Mucosa of descending colon (tissue), 3 donors: ENCODE results near the gene NMB. TPM values are rescaled to one million over a fixed set of nuclear protein-coding genes. Genes with fewer than 3 reads are reported as not detected.
"Not testable (repeated sequence)": the region's sequence is repeated elsewhere in the genome, so short reads cannot be mapped to it uniquely, and the experiment has no call there.

Source experiments
- ATAC-seq: fragments of 200-7000 bp; cut with Tn5 transposase; one replicate; pipeline ENCODE4 v1.9.1; 2020; ENCODE audit warnings: mild to moderate bottlenecking, moderate library complexity
- DNase-seq, 3 donors: peaks; one replicate each; pipeline ENCODE4 v3.0.0-alpha.2; 2020
- H3K36me3 ChIP-seq: fragments of 200-600 bp; one replicate; pipeline ENCODE4 v1.8.0; 2021; ENCODE audit warnings: low read depth, mild to moderate bottlenecking
- H3K4me1 ChIP-seq: fragments of 200-600 bp; one replicate; pipeline ENCODE4 v1.8.0; 2021; ENCODE audit warnings: low read depth, mild to moderate bottlenecking
- H3K4me3 ChIP-seq: fragments of 200-600 bp; one replicate; pipeline ENCODE4 v1.8.0; 2021; ENCODE audit warnings: mild to moderate bottlenecking
- H3K9me3 ChIP-seq: fragments of 200-600 bp; one replicate; pipeline ENCODE4 v1.8.0; 2021; ENCODE audit warnings: mild to moderate bottlenecking
- intact Hi-C, 2 donors: fragments of 100-400 bp; cut with DNase I in 1 of 2; cut with micrococcal nuclease in 1 of 2; formaldehyde crosslinking; loops; one replicate each; pipeline versions ENCODE4 v1.11.0 to v1.11.1; 2022; cut with DNase I, micrococcal nuclease
- total RNA-seq, 3 donors: library from RNA; stranded (reverse); fragmentation: NEBNext Ultra II Directional in 2 of 3; extraction: Animal tissue kit (Norgen Biotek cat#: 25700) in 2 of 3; gene quantifications; one replicate each; pipeline versions ENCODE4 v1.2.1 to v1.2.4, GENCODE V29; 2021 to 2023
- TF ChIP-seq, protein P1 (sequence below): fragments of 200-600 bp; IDR thresholded peaks from one replicate; pipeline ENCODE4 v1.8.0; 2022; ENCODE audit warnings: antibody characterized with exemption, mild to moderate bottlenecking
- donor health status: DM: no; HTN: no; CAD: no; lungs with moderate emphysema.
- donor health status: DM: no; HTN: no; CAD: no.
- donor health status: DM: no; HTN: yes; CAD: no.

Gene NMB
- total RNA-seq, 3 donors from 2014 or later = 1.5 to 4.0 (median 3.9) TPM

DNA sequence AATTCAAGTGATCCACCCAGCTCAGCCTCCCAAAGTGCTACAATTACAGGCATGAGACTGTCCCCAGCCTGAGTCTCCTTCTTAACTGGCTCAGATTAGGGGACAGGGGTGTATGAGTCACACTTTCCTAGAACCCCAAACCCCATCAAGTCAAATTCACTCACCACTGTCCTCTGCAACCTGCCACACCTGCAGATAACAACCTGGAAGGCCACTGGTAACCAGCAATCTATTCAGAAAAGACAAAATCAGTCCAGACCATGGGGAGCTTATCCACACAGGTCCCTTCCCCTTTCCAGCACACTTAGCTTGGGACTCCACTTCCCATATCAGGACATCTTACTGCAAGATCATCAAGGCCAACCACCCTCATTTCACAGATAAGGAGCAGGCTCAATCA, 10.3 kb downstream of the NMB start:
- ATAC-seq = no peak
- Histone ChIP-seq H3K36me3 (peaks cover 5% of the 10 kb centered on the region), H3K9me3 (no peaks in the 10 kb centered on the region), H3K4me1 (no peaks in the 10 kb centered on the region), H3K4me3 (no peak overlapping the region)
- intact Hi-C loops = no loop called here
- no peak for DNase-seq
- TF ChIP-seq, protein P1, sequence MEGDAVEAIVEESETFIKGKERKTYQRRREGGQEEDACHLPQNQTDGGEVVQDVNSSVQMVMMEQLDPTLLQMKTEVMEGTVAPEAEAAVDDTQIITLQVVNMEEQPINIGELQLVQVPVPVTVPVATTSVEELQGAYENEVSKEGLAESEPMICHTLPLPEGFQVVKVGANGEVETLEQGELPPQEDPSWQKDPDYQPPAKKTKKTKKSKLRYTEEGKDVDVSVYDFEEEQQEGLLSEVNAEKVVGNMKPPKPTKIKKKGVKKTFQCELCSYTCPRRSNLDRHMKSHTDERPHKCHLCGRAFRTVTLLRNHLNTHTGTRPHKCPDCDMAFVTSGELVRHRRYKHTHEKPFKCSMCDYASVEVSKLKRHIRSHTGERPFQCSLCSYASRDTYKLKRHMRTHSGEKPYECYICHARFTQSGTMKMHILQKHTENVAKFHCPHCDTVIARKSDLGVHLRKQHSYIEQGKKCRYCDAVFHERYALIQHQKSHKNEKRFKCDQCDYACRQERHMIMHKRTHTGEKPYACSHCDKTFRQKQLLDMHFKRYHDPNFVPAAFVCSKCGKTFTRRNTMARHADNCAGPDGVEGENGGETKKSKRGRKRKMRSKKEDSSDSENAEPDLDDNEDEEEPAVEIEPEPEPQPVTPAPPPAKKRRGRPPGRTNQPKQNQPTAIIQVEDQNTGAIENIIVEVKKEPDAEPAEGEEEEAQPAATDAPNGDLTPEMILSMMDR = no peak

DNA sequence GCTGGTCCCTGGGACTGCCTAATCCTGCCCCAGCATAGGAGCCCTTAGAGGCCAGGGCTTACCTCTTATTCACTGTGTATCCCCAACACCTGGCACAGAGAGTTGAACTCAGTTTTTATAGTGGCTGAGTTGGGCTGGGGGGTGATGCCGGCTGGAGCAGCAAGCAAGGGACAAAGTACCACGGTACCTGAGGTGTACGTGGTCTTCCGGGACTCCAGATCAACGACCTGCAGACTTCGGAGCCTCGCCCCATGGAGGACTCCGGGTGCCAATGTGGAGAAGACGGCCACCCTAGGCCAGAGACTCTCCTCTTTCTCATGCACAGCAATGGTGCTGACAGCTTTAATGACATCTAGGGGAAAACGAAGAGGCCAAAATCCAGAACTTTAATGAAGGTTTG, 12.0 kb downstream of the NMB start:
- Histone ChIP-seq H3K4me3 (no peak overlapping the region), H3K9me3 (no peaks in the 10 kb centered on the region), H3K36me3 (peaks cover 5% of the 10 kb centered on the region), H3K4me1 (no peaks in the 10 kb centered on the region)
- DNase-seq = no peak
- TF ChIP-seq, protein P1 = no peak
- intact Hi-C loops = no loop called here
- no peak for ATAC-seq

DNA sequence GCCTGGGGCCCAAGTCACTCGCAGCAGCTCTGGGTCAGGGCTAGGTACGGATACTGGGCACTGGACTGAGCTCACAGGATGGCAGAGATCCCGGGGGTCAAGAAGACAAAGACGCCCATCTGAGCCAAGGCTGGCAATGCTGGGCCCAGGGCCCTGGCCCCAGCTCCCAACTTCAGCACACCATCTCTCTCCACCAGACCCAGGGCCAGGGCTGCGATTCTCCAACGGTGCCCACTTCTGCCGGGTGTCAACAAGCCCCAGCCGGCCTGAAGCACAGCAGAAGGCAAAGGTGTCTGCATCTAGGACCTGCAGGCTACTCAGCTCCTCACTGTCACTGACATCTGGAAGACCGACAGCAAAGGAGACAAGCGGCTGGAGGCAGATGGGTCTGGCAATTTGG, 12.5 kb downstream of the NMB start:
- Histone ChIP-seq H3K36me3 (peaks cover 5% of the 10 kb centered on the region), H3K4me1 (no peaks in the 10 kb centered on the region)
- intact Hi-C loops = no loop called here

DNA sequence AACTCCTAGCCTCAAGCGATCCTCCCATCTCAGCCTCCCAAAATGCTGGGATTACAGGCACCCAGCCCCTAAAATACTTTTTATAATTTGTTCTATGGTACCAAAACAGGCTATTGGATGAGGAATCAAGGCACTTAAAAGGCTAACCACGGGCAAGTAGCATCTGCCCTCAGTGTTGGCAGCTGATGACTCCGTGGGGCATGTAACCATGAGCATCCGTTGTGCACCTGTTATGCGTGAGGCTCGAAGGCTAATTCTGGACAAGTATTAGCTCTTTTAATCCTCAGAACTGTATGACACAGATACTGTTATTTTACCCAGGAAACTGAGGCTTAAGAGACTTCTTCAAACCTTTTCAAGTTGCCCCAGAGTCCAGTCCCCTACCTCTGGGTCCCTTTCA, 14.2 kb downstream of the NMB start:
- TF ChIP-seq, protein P1 = no peak
- Histone ChIP-seq H3K4me3 (no peak overlapping the region), H3K4me1 (no peaks in the 10 kb centered on the region), H3K9me3 (no peaks in the 10 kb centered on the region), H3K36me3 (peaks cover 5% of the 10 kb centered on the region)
- intact Hi-C loops = no loop called here
- DNase-seq = no peak
- ATAC-seq = no peak

More for the DNA sequence above, 12.5 kb downstream of the NMB start:
- Histone ChIP-seq H3K9me3 (no peaks in the 10 kb centered on the region), H3K4me3 (no peak overlapping the region)
- ATAC-seq (no peak), DNase-seq (no peak)
- TF ChIP-seq, protein P1 = no peak

DNA sequence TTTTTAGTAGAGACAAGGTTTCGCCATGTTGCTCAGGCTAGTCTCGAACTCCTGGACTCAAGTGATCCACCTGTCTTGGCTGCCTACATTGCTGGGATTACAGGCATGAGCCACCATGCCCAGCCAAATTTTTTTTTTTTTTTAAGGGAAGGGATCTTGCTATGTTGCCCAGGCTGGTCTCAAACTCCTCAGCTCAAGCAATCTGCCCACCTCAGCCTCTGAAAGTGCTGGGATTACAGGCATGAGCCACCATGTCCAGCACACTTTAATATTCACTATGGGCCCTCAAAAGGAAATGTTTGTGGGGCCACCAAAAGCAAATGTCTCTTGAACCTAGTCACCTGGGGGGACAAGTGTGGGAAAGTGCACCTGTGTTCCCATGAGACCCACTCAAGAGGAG, 15.4 kb downstream of the NMB start:
- DNase-seq, H3K36me3 ChIP-seq, H3K4me3 ChIP-seq, H3K4me1 ChIP-seq, H3K9me3 ChIP-seq, ATAC-seq, intact Hi-C loops: not testable (repeated sequence)

DNA sequence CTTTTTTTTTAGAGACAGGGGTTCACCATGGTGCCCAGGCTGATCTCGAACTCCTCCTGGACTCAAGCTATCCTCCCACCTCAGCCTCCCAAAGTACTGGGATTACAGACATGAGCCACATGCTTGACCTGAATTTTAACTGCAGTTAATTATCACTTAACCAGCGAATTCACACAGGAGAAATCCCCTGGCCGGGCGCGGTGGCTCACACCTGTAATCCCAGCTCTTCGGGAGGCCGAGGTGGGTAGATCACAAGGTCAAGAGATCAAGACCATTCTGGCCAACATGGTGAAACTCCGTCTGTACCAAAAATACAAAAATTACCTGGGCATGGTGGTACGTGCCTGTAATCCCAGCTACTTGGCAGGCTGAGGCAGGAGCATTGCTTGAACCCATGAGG, 16.1 kb downstream of the NMB start:
- DNase-seq, H3K4me1 ChIP-seq, H3K4me3 ChIP-seq, intact Hi-C loops, ATAC-seq, H3K36me3 ChIP-seq, H3K9me3 ChIP-seq: not testable (repeated sequence)

DNA sequence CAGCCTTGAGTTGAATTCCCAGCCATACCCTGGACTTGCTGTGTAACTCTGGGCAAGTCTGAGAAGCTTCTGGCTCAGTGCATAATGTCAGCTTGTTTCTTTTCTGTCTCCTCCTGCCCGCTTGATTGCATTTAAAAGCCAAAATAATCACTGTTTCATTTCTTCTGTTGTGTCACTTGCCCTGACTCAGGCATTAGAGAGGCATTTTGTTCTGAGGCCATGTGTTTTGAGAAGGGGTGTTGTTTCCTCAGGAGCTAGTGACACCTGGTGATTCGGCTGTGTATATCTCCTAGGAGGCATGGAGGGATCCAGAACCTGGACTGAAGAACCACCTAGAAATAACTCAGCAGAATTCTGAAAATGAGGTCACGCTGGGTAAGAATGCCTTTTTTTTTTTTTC, 19.9 kb downstream of the NMB start:
- Histone ChIP-seq H3K4me3 (no peak overlapping the region), H3K36me3 (no peaks in the 10 kb centered on the region), H3K4me1 (peaks cover 5% of the 10 kb centered on the region), H3K9me3 (no peaks in the 10 kb centered on the region)
- ATAC-seq = no peak
- TF ChIP-seq, protein P1 = no peak
- no peak for DNase-seq
- intact Hi-C loops = no loop called here
